ENCODE results near the gene TMEM150B.

Gene TMEM150B

GRCh38 chr19:55277494-55277893 is 47.6 kb downstream of the TMEM150B start:
- DNase-seq (ENCODE audit: low read depth, low spot score), result no peak
- TF ChIP-seq ZNF274 (IDR thresholded peaks at IDR 0.05; ENCODE audit: low read depth, low read length), result no peak
- TF ChIP-seq YY1 (IDR thresholded peaks at IDR 0.05; ENCODE audit: insufficient read depth, insufficient read length), result no peak
- no peak for TF ChIP-seq SUZ12 (IDR thresholded peaks at IDR 0.05; ENCODE audit: extremely low read depth, insufficient read depth, insufficient read length)
- Histone ChIP-seq H3K36me3 (ENCODE audit: insufficient read depth, insufficient read length, low read length) (peaks cover 39% of the 10 kb centered on the region), H3K4me1 (ENCODE audit: insufficient read depth, insufficient read length) (no peaks in the 10 kb centered on the region), H3K9ac (ENCODE audit: insufficient read length, low read depth) (no peak overlapping the region), H3K27me3 (ENCODE audit: insufficient read depth, insufficient read length) (no peaks in the 10 kb centered on the region), H3K9me3 (ENCODE audit: insufficient read depth, low read length) (no peaks in the 10 kb centered on the region), H3K4me3 (ENCODE audit: insufficient read length, low read depth) (no peak overlapping the region)

GRCh38 chr19:55276720-55277430 is 48.3 kb downstream of the TMEM150B start:
- Histone ChIP-seq H3K9me3 (ENCODE audit: insufficient read depth, low read length) (no peaks in the 10 kb centered on the region), H3K4me1 (ENCODE audit: insufficient read depth, insufficient read length) (no peaks in the 10 kb centered on the region), H3K4me3 (ENCODE audit: insufficient read length, low read depth) (no peak overlapping the region), H3K9ac (ENCODE audit: insufficient read length, low read depth) (no peak overlapping the region), H3K36me3 (ENCODE audit: insufficient read depth, insufficient read length, low read length) (peaks cover 44% of the 10 kb centered on the region), H3K27me3 (ENCODE audit: insufficient read depth, insufficient read length) (no peaks in the 10 kb centered on the region)
- TF ChIP-seq YY1 (IDR thresholded peaks at IDR 0.05; ENCODE audit: insufficient read depth, insufficient read length) (no peak), SUZ12 (IDR thresholded peaks at IDR 0.05; ENCODE audit: extremely low read depth, insufficient read depth, insufficient read length) (no peak), ZNF274 (IDR thresholded peaks at IDR 0.05; ENCODE audit: low read depth, low read length) (no peak)
- no peak for DNase-seq (ENCODE audit: low read depth, low spot score)

- no peaks in the 10 kb centered on the region for H3K4me1 ChIP-seq (ENCODE audit: insufficient read depth, insufficient read length)
These were observed 49.1 kb downstream of the TMEM150B start for GRCh38 chr19:55275851-55276719.

GRCh38 chr19:55273978-55274707 is 51.0 kb downstream of the TMEM150B start:
- DNase-seq (ENCODE audit: low read depth, low spot score), result no peak
- H3K4me1 ChIP-seq (ENCODE audit: insufficient read depth, insufficient read length), result peaks cover 4% of the 10 kb centered on the region
- peaks cover 59% of the 10 kb centered on the region for H3K36me3 ChIP-seq (ENCODE audit: insufficient read depth, insufficient read length, low read length)
- TF ChIP-seq SUZ12 (IDR thresholded peaks at IDR 0.05; ENCODE audit: extremely low read depth, insufficient read depth, insufficient read length) (no peak), ZNF274 (IDR thresholded peaks at IDR 0.05; ENCODE audit: low read depth, low read length) (no peak), YY1 (IDR thresholded peaks at IDR 0.05; ENCODE audit: insufficient read depth, insufficient read length) (no peak)
- no peaks in the 10 kb centered on the region for H3K27me3 ChIP-seq (ENCODE audit: insufficient read depth, insufficient read length)
- H3K4me3 ChIP-seq (ENCODE audit: insufficient read length, low read depth), result no peak overlapping the region
- H3K9me3 ChIP-seq (ENCODE audit: insufficient read depth, low read length), result no peaks in the 10 kb centered on the region
- no peak overlapping the region for H3K9ac ChIP-seq (ENCODE audit: insufficient read length, low read depth)

More at GRCh38 chr19:55275851-55276719, 49.1 kb downstream of the TMEM150B start:
- Histone ChIP-seq H3K4me3 (ENCODE audit: insufficient read length, low read depth) (no peak overlapping the region), H3K9me3 (ENCODE audit: insufficient read depth, low read length) (no peaks in the 10 kb centered on the region), H3K9ac (ENCODE audit: insufficient read length, low read depth) (no peak overlapping the region), H3K36me3 (ENCODE audit: insufficient read depth, insufficient read length, low read length) (peaks cover 48% of the 10 kb centered on the region), H3K27me3 (ENCODE audit: insufficient read depth, insufficient read length) (no peaks in the 10 kb centered on the region)
- no peak for TF ChIP-seq YY1 (IDR thresholded peaks at IDR 0.05; ENCODE audit: insufficient read depth, insufficient read length)
- TF ChIP-seq SUZ12 (IDR thresholded peaks at IDR 0.05; ENCODE audit: extremely low read depth, insufficient read depth, insufficient read length), result no peak
- no peak for TF ChIP-seq ZNF274 (IDR thresholded peaks at IDR 0.05; ENCODE audit: low read depth, low read length)
- no peak for DNase-seq (ENCODE audit: low read depth, low spot score)

- Histone ChIP-seq H3K9me3 (ENCODE audit: insufficient read depth, low read length) (no peaks in the 10 kb centered on the region; the same call in 1 of the 2 replicates), H3K4me3 (ENCODE audit: insufficient read length, low read depth) (no peak overlapping the region), H3K9ac (ENCODE audit: insufficient read length, low read depth) (no peak overlapping the region), H3K27me3 (ENCODE audit: insufficient read depth, insufficient read length) (no peaks in the 10 kb centered on the region), H3K4me1 (ENCODE audit: insufficient read depth, insufficient read length) (peaks cover 4% of the 10 kb centered on the region), H3K36me3 (ENCODE audit: insufficient read depth, insufficient read length, low read length) (peaks cover 47% of the 10 kb centered on the region)
- TF ChIP-seq YY1 (IDR thresholded peaks at IDR 0.05; ENCODE audit: insufficient read depth, insufficient read length) (no peak), SUZ12 (IDR thresholded peaks at IDR 0.05; ENCODE audit: extremely low read depth, insufficient read depth, insufficient read length) (no peak), ZNF274 (IDR thresholded peaks at IDR 0.05; ENCODE audit: low read depth, low read length) (no peak)
- DNase-seq (ENCODE audit: low read depth, low spot score), result no peak
These were observed 53.0 kb downstream of the TMEM150B start for GRCh38 chr19:55272142-55272541.

GRCh38 chr19:55270172-55270942 is 54.8 kb downstream of the TMEM150B start:
- no peaks in the 10 kb centered on the region for H3K27me3 ChIP-seq (ENCODE audit: insufficient read depth, insufficient read length)
- TF ChIP-seq ZNF274 (IDR thresholded peaks at IDR 0.05; ENCODE audit: low read depth, low read length) (no peak), YY1 (IDR thresholded peaks at IDR 0.05; ENCODE audit: insufficient read depth, insufficient read length) (no peak), SUZ12 (IDR thresholded peaks at IDR 0.05; ENCODE audit: extremely low read depth, insufficient read depth, insufficient read length) (no peak)
- no peak overlapping the region for H3K9ac ChIP-seq (ENCODE audit: insufficient read length, low read depth)
- no peaks in the 10 kb centered on the region; the same call in 1 of the 2 replicates for H3K9me3 ChIP-seq (ENCODE audit: insufficient read depth, low read length)
- H3K4me3 ChIP-seq (ENCODE audit: insufficient read length, low read depth), result no peak overlapping the region
- H3K4me1 ChIP-seq (ENCODE audit: insufficient read depth, insufficient read length), result peaks cover 4% of the 10 kb centered on the region
- peaks cover 36% of the 10 kb centered on the region for H3K36me3 ChIP-seq (ENCODE audit: insufficient read depth, insufficient read length, low read length)
- no peak for DNase-seq (ENCODE audit: low read depth, low spot score)

All from NT2/D1 (cell line).